GM19099 (cell line): ENCODE measurements around the gene ANKRD13A.

Experiments
- POLR2A ChIP-seq: IDR thresholded peaks from 3 replicates; pipeline ENCODE4 v1.6.1; 2011; ENCODE audit warnings: low read depth; ENCODE audit not compliant: insufficient read length; ENCODE audit errors: extremely low read depth

Gene ANKRD13A

DNA sequence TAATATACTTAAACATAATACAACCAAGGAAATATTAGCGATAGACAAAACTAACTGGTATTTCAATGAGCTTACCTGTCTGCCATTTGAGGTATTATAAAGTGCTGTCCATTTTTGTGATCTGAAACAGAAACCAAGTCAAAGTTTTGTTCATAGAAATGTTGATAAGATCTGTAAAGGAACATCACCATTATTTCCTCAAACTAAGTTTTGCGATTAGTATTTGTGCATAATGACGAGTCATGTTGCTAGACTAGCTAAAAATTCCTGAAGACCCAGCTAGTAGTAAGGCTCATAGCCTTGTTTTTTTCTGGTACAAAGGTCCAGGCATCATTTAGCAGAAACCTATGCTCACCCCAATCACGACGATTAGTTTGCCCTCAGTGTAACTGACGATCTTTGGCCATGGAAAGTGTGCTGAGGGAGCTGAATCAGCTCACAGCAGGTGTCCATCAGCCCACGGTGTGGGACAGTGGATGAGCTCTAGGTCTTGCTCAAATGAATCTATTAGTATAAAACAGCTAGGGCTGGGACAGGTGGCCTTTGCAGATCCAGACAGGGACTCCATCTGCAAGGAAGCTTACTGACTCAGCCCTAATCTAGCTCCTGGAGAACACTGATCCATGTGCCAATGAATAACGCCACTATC lies 31.7 kb upstream of the ANKRD13A start:
- no peak for TF ChIP-seq POLR2A

DNA sequence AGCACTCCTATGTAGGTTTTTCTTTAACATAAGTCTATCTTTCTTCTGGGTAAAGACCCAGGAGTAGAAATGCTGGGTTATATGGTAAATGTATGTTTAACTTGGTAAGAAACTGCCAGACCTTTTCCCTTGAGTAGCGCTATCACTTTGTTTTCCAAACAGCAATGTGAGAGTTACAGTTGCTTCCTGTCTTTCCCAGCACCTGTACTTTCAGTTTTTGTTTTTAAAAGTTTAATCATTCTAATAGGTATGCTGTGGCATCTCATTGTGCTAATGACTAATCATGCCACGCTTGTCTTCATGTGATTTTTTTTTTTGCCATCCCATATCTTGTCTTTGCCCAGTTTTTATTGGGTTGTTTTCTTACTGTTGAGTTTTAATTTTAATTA lies 31.2 kb upstream of the ANKRD13A start:
- no peak for TF ChIP-seq POLR2A

DNA sequence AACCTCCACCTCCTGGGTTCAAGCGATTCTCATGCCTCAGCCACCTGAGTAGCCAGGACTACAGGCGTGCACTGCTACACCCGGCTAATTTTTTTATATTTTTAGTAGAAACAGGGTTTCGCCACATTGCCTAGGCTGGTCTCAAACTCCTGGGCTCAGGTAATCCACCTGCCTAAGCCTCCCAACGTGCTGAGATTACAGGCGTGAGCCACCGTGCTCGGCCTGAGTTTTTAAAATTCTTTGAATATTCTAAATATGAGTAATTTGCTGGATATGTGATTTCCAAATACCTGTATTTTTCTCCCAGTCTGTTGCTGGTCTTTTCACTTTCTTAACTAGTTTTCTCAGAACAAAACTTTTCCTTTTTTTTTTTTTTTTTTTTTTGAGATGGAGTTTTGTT lies 30.4 kb upstream of the ANKRD13A start:
- no peak for TF ChIP-seq POLR2A

DNA sequence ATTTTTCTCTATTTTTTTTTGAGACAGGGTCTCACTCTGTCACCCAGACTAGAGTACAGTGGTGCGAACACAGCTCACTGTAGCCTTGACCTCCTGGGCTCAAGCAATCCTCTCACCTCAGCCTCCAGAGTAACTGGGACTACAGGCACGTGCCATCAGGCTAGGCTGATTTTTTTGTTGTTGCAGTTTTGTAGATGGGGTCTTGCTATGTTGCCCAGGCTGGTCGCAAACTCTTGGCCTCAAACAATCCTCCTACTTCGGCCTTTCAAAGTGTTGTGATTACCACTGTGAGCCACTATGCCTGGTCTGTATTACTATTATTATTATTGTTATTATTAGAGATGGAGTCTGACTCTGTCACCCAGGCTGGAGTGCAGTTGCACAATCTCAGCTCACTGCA lies 26.4 kb upstream of the ANKRD13A start:
- no peak for TF ChIP-seq POLR2A

DNA sequence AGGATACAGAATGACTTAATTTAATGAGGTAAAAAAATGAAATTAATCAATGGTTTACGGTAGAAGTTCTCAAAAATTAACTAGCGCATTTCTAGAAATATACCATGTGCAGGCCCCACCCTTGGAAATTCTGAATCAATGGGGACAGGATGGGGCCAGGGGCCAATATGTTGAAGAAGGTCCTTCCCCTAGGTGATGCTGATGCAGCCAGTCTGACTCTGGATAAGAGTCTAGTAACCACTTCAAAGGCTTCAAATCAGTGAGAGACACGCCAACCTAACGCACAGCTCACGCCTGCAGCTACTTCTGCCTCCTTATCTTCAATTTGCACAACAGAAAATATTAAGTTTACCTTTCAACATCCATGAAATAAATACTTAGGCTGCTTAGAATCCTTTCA lies 17.9 kb upstream of the ANKRD13A start:
- TF ChIP-seq POLR2A: no peak

DNA sequence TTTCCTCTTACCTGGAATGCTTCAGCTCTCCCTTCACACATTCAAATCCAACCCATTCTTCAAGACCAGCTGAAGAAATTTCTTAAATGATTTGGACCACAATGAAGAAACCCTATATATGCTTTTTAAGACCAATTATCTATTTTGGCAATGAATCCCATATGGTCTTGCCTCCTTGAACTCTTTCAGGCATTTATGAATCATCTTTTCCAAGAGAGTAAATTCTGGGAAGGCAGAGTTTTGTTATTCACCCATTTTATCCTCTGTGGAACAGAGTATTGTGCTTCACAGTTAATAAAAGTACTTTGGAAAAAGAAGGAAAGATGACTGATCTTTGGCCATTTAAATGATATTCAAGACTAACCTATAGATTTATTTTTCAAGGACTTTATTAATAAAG lies 17.0 kb upstream of the ANKRD13A start:
- no peak for TF ChIP-seq POLR2A

DNA sequence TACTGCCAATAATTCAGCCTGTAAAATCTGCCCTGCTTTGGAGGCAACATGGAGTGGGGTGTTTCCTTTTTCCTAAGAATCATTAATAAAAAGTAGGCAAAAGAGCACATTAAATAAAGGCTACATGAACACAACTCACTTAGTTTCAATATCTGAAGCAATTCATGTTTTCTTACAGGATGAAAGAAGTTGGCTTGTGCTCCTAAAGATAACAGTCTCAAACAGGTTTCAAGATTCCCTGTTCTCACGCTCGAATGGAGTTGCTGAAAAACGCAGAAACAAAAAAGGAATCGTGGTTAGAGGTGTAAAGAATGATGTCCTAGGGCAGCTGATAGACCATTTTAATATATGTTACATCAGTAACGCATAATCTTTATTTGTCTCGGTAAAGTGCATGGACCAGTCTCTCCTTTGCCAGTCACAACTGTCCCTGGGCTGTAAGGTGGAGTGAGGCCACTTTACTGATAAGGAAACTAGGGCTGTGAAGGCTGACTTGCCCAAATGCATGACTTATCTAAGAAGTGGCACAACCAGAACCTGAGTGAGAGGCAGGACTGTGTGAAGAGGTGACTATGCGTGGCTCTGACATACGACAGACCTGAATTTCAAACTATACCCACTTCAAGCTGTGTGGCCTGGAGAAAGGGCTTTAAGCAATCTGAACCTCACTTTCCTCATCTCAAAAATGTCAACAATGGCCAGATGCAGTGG lies 15.6 kb upstream of the ANKRD13A start:
- no peak for TF ChIP-seq POLR2A

DNA sequence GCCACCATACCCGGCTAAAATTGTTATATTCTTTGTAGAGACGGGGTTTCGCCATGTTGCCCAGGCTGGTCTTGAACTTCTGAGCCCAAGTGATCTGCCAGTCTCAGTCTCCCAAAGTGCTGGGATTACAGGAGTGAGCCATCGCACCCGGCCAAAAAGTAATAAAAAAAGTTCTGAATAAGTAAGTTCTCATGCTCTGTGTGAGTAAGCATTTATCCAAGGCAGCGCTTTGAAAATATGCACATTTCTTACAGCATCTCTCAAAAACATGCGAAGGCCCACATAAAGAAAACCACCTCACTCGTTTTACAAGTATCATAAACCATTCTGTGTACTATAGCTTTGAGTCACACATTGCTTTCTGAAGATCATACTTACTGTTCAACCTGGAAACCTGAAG lies 11.6 kb upstream of the ANKRD13A start:
- TF ChIP-seq POLR2A: no peak

DNA sequence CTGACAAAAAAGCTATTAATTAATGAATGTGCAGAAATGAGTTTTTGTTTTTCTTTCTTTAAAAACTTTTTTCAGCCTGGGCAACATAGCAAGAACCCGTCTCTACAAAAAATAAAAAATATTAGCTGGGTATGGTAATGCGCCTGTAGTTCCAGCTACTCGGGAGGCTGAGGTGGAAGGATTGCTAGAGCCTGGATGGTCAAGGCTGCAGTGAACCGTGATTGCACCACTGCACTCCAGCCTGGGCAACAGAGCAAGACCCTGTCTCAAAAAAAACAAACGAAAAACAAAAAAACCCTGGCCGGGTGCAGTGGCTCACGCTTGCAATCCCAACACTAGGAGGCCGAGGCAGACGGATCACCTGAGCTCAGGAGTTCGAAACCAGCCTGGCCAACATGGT lies 11.0 kb upstream of the ANKRD13A start:
- TF ChIP-seq POLR2A: no peak

DNA sequence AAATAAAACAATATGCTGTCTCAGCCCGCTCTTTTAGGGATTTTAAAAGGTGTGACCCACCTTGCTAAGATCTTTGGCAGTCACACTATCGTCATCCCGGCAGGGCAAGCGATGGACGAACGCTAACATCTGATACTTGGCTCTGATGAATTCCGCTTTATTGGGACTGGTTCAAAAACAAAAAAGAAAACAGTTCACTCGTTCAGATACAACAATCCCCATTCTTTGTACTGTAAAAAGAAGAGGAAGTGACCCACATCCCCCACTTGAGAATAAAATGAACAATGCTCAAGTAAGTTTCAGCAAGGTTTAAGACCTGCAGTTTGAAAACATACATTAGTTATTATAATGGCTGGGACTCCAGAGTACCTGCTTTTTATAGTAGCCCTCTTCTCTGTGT lies 10.3 kb upstream of the ANKRD13A start:
- no peak for TF ChIP-seq POLR2A

DNA sequence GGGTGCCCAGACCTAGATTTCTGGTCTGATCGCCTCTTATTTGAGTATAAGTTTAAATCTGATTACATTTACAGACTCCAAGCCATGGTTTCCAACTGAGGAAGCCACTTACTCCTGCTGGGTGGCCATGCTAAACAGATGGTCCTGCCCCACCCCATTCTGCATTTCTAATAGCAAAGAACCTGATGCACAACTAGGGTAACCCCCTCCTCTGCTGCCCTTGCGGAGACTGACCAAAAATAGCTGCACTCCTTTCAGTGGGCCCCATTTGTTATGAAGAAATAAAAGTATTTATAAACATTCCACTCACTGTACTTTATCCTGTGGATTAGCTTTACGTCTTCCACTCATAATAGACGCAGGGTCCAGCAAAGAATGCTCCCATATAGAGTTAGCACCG lies 9.8 kb upstream of the ANKRD13A start:
- no peak for TF ChIP-seq POLR2A

DNA sequence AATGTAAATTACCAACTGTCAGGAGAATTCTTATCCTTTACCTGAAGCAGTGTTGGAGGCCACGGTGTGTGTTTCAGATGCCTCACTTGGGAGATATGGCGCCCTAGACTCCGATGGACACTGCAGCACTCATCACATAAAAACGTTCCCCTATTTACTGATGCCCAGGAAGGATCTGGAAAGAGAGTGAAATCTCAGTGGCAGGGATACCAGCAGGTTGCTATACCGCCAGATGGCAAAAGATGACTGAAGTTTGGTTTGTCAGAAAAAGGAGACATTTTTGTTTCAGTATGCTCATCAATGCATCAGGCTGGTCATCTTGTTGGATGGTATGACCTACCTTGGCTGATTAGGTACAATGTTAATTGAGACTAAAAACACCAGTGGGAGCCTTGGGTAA lies 7.6 kb upstream of the ANKRD13A start:
- TF ChIP-seq POLR2A: no peak

DNA sequence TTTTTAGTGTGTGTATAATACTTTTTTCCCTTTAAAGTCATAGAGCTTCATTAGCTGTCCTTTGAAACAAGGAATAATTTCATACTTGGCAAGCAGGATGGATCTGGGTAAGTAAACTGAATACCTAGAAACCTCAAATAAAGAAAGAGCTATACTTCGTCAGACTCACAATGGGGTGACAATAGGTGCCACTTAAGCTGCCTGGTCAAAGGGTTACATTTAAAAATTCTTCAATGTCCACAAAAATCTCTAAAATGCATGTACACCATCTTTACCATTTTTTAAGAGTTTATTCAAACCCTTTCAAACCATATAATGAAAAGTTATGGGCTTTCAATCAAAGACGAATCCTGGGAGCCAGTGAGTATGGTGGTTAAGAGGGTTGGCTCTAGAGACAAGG lies 6.1 kb upstream of the ANKRD13A start:
- no peak for TF ChIP-seq POLR2A

DNA sequence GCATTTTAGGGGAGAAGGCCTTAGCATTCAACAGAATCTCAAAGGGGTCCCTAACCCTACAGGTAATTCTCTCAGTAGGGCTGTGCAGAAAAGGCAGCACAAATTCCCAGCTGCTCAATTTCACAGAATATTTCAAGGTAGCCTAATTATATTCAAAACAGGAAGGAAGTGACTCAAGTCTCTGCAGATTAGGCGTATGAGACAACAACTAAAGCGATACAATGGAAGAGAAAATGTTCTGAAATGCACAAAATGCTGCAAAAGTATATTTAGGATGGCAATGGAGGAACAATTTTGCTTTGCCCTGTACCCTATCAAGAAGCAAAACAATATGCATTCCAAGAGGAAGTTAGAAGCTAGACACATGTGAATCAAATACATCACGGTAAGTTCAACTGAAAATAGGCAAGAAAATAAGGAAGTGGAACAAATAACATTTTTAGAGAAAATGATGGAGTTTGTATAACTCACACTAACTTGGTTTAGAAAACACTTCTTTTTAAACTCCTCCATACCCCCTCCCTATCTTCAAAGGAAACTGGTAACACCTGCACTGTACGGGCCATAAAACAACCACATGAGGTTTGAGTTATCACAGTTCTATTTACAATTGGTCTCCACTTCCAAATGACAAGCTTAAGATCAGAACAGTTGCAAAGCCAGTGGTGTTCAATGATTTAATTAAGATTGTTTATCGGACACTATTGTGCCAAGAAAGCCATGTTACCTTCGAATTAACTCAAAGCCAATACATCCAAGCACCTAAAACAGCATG lies 4.6 kb upstream of the ANKRD13A start:
- no peak for TF ChIP-seq POLR2A

DNA sequence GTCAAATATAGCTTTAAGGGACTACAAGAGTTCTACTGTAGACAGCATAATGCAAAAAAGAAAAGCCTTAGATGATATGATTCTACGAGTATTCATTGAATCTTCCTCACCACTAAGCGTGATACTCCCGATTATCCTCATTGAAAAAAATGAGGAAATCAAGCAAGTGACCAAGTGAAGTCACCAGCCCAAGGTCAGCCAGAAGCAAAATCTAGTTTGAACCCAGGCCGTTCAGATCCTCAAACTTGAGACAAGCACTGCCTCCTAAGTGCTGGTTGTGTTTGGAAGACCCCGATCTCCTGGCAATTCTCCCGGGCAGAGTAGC lies 3.9 kb upstream of the ANKRD13A start:
- TF ChIP-seq POLR2A: no peak
